HepG2 (cell line): ENCODE data around the gene IFT43. TPM values are rescaled to one million over a fixed set of nuclear protein-coding genes. Genes with fewer than 3 reads are reported as not detected.

ENCODE experiments used
- FOXO1 ChIP-seq: sonication (generic); formaldehyde crosslinking; IDR thresholded peaks from 2 replicates; pipeline ENCODE4 v1.4.0; 2020; ENCODE audit warnings: missing genetic modification reagents
- HDAC1 ChIP-seq: sonication (generic); formaldehyde crosslinking; IDR thresholded peaks from 2 replicates; pipeline ENCODE4 v1.5.1; 2020; ENCODE audit warnings: mild to moderate bottlenecking, missing genetic modification reagents
- NFYB ChIP-seq: sonication (generic); formaldehyde crosslinking; IDR thresholded peaks from 2 replicates; pipeline ENCODE4 v1.4.0; 2020; ENCODE audit warnings: missing genetic modification reagents
- PRMT3 ChIP-seq: sonication (generic); formaldehyde crosslinking; IDR thresholded peaks from 2 replicates; pipeline ENCODE4 v1.8.1; 2022; ENCODE audit warnings: low read depth, mild to moderate bottlenecking, moderate library complexity, missing genetic modification reagents, borderline replicate concordance
- STAG1 ChIP-seq: sonication (generic); formaldehyde crosslinking; IDR thresholded peaks from 2 replicates; pipeline ENCODE4 v1.4.0; 2020; ENCODE audit warnings: missing genetic modification reagents
- TCF12 ChIP-seq, 2 experiments: fragments of 450-650 bp in 1 of 2; sonication (generic) in 1 of 2; formaldehyde crosslinking in 1 of 2; IDR thresholded peaks; 2 replicates each; pipeline versions ENCODE4 v1.6.1 to v1.8.0; 2017 to 2022; ENCODE audit warnings: antibody characterized with exemption in 1 of 2, mild to moderate bottlenecking in 1 of 2, missing genetic modification reagents in 1 of 2, moderate library complexity in 1 of 2
- YEATS2 ChIP-seq: sonication (generic); formaldehyde crosslinking; IDR thresholded peaks from 2 replicates; pipeline ENCODE4 v1.4.0; 2020; ENCODE audit warnings: missing genetic modification reagents, borderline replicate concordance
- YEATS4 ChIP-seq: sonication (generic); formaldehyde crosslinking; IDR thresholded peaks from 2 replicates; pipeline ENCODE4 v1.4.0; 2020; ENCODE audit warnings: missing genetic modification reagents, borderline replicate concordance
- ZKSCAN5 ChIP-seq: sonication (generic); formaldehyde crosslinking; IDR thresholded peaks from 2 replicates; pipeline ENCODE4 v1.5.1; 2020; ENCODE audit warnings: mild to moderate bottlenecking, missing genetic modification reagents
- ZNF33B ChIP-seq: sonication (generic); formaldehyde crosslinking; IDR thresholded peaks from 2 replicates; pipeline ENCODE4 v1.5.1; 2020; ENCODE audit warnings: mild to moderate bottlenecking, missing genetic modification reagents
- ZNF629 ChIP-seq: sonication (generic); formaldehyde crosslinking; conservative IDR thresholded peaks from 2 replicates; pipeline ENCODE4 v1.5.0; 2020; ENCODE audit warnings: missing genetic modification reagents
- polyA plus RNA-seq, 8 experiments: library from polyadenylated mRNA; depleted of rRNA in 3 of 8; stranded (reverse) in 7 of 8; unstranded in 1 of 8; fragments of >200 nt; fragmentation: Illumina TruSeq in 4 of 8; extraction: Trizol in 4 of 8; gene quantifications; 2 replicates each; pipeline versions ENCODE4 v1.2.1 to v1.2.3, GENCODE V29; 2011 to 2016; ENCODE audit warnings: low read depth in 4 of 8, missing spikeins in 1 of 8, mixed read lengths in 1 of 8; ENCODE audit not compliant: insufficient read depth in 1 of 8
- total RNA-seq, 5 experiments: library from RNA; depleted of rRNA; stranded (reverse); fragments of >200 nt; fragmentation: Illumina TruSeq; extraction: Trizol; gene quantifications; 2 replicates each; pipeline ENCODE4 v1.2.3, GENCODE V29; 2016; ENCODE audit warnings: low read depth in 1 of 5
- TF ChIP-seq, protein P1 (sequence below): sonication (generic); formaldehyde crosslinking; IDR thresholded peaks from 2 replicates; pipeline ENCODE4 v1.4.0; 2020; ENCODE audit warnings: mild to moderate bottlenecking, missing genetic modification reagents
- TF ChIP-seq, protein P2 (sequence below): sonication (generic); formaldehyde crosslinking; IDR thresholded peaks from 2 replicates; pipeline ENCODE4 v1.5.1; 2020; ENCODE audit warnings: mild to moderate bottlenecking, missing genetic modification reagents, borderline replicate concordance
- TF ChIP-seq, protein P3 (sequence below): sonication (generic); formaldehyde crosslinking; IDR thresholded peaks from 2 replicates; pipeline ENCODE4 v1.4.0; 2020; ENCODE audit warnings: missing genetic modification reagents, borderline replicate concordance
- TF ChIP-seq, protein P4 (sequence below): sonication (generic); formaldehyde crosslinking; IDR thresholded peaks from 2 replicates; pipeline ENCODE4 v1.5.0; 2020; ENCODE audit warnings: mild to moderate bottlenecking, missing genetic modification reagents, borderline replicate concordance
- TF ChIP-seq, protein P5 (sequence below): sonication (generic); formaldehyde crosslinking; IDR thresholded peaks from 2 replicates; pipeline ENCODE4 v1.8.0; 2022; ENCODE audit warnings: missing genetic modification reagents, low read depth, mild to moderate bottlenecking, borderline replicate concordance

IFT43 gene
- total and polyA plus RNA-seq, 2 of the 13 experiments (the other 11 are each of a cell fraction or from before 2014, with no cell fraction given) = 0.15 to 0.55 TPM

DNA sequence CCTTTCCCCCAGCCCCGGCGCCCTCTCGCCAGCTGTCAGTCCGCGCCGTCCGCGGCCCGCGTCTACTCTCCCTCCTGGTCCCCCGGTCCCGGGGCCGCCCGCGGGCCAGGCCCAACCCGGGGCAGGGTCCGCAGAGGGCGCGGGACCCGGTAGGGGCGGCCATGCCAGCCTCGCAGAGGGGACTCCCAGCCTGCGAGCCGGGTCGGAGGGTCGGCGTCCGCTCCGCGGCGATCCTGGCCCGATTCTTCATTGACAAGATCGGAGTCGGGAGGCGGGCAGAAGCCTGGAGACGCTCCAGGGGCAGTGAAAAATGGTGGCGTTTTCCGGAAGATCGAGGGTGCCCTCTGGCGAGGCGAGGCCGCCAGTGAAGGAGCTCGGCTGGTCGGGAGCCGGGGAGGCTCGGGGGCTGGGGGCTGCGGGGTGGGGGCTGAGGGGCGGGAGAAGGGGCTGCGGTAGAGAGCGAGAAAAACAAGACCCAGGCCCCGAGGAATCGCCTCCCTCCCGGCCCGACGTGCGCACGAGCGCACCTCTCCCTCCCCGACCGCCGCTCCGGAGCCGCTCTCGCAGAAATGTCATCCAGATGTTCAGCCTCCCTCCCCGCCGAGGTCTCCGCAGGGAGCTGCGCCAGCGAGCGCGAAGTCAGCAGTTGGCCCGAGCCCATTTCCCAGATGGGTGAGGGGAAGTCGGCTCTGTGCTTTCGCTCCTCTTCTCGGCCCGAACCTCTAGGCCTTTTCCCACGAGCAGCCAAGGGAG is 3.1 kb upstream of the IFT43 start (continued):
- TF ChIP-seq, protein P1, sequence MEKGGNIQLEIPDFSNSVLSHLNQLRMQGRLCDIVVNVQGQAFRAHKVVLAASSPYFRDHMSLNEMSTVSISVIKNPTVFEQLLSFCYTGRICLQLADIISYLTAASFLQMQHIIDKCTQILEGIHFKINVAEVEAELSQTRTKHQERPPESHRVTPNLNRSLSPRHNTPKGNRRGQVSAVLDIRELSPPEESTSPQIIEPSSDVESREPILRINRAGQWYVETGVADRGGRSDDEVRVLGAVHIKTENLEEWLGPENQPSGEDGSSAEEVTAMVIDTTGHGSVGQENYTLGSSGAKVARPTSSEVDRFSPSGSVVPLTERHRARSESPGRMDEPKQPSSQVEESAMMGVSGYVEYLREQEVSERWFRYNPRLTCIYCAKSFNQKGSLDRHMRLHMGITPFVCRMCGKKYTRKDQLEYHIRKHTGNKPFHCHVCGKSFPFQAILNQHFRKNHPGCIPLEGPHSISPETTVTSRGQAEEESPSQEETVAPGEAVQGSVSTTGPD (CRISPR knock-in tag) = peak; percentile 85; the same call in 1 of the 2 replicates
- 0 out of 2 replicates have a peak, but pooled peaks have one; percentile 23 for TF ChIP-seq YEATS4
- TF ChIP-seq ZNF629 (CRISPR knock-in tag) = peak; percentile 96
- no peak for TF ChIP-seq FOXO1 (CRISPR knock-in tag)
- TF ChIP-seq TCF12 (IDR thresholded peaks at IDR 0.05) = no peak
- TF ChIP-seq TCF12 (CRISPR knock-in tag; IDR thresholded peaks at IDR 0.05) = no peak
- no peak for TF ChIP-seq ZNF33B (CRISPR knock-in tag)
- TF ChIP-seq, protein P2, sequence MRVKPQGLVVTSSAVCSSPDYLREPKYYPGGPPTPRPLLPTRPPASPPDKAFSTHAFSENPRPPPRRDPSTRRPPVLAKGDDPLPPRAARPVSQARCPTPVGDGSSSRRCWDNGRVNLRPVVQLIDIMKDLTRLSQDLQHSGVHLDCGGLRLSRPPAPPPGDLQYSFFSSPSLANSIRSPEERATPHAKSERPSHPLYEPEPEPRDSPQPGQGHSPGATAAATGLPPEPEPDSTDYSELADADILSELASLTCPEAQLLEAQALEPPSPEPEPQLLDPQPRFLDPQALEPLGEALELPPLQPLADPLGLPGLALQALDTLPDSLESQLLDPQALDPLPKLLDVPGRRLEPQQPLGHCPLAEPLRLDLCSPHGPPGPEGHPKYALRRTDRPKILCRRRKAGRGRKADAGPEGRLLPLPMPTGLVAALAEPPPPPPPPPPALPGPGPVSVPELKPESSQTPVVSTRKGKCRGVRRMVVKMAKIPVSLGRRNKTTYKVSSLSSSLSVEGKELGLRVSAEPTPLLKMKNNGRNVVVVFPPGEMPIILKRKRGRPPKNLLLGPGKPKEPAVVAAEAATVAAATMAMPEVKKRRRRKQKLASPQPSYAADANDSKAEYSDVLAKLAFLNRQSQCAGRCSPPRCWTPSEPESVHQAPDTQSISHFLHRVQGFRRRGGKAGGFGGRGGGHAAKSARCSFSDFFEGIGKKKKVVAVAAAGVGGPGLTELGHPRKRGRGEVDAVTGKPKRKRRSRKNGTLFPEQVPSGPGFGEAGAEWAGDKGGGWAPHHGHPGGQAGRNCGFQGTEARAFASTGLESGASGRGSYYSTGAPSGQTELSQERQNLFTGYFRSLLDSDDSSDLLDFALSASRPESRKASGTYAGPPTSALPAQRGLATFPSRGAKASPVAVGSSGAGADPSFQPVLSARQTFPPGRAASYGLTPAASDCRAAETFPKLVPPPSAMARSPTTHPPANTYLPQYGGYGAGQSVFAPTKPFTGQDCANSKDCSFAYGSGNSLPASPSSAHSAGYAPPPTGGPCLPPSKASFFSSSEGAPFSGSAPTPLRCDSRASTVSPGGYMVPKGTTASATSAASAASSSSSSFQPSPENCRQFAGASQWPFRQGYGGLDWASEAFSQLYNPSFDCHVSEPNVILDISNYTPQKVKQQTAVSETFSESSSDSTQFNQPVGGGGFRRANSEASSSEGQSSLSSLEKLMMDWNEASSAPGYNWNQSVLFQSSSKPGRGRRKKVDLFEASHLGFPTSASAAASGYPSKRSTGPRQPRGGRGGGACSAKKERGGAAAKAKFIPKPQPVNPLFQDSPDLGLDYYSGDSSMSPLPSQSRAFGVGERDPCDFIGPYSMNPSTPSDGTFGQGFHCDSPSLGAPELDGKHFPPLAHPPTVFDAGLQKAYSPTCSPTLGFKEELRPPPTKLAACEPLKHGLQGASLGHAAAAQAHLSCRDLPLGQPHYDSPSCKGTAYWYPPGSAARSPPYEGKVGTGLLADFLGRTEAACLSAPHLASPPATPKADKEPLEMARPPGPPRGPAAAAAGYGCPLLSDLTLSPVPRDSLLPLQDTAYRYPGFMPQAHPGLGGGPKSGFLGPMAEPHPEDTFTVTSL (CRISPR knock-in tag) = no peak
- TF ChIP-seq, protein P3, sequence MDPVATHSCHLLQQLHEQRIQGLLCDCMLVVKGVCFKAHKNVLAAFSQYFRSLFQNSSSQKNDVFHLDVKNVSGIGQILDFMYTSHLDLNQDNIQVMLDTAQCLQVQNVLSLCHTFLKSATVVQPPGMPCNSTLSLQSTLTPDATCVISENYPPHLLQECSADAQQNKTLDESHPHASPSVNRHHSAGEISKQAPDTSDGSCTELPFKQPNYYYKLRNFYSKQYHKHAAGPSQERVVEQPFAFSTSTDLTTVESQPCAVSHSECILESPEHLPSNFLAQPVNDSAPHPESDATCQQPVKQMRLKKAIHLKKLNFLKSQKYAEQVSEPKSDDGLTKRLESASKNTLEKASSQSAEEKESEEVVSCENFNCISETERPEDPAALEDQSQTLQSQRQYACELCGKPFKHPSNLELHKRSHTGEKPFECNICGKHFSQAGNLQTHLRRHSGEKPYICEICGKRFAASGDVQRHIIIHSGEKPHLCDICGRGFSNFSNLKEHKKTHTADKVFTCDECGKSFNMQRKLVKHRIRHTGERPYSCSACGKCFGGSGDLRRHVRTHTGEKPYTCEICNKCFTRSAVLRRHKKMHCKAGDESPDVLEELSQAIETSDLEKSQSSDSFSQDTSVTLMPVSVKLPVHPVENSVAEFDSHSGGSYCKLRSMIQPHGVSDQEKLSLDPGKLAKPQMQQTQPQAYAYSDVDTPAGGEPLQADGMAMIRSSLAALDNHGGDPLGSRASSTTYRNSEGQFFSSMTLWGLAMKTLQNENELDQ (CRISPR knock-in tag) = no peak
- TF ChIP-seq, protein P4, sequence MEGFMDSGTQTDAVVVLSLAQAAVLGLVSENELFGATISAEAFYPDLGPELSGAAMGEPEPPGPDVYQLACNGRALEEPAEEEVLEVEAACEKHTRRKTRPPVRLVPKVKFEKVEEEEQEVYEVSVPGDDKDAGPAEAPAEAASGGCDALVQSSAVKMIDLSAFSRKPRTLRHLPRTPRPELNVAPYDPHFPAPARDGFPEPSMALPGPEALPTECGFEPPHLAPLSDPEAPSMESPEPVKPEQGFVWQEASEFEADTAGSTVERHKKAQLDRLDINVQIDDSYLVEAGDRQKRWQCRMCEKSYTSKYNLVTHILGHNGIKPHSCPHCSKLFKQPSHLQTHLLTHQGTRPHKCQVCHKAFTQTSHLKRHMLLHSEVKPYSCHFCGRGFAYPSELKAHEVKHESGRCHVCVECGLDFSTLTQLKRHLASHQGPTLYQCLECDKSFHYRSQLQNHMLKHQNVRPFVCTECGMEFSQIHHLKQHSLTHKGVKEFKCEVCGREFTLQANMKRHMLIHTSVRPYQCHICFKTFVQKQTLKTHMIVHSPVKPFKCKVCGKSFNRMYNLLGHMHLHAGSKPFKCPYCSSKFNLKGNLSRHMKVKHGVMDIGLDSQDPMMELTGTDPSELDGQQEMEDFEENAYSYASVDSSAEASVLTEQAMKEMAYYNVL (CRISPR knock-in tag) = no peak
- 0 out of 2 replicates have a peak, but pooled peaks have one; percentile 33 for TF ChIP-seq ZKSCAN5 (CRISPR knock-in tag)
- TF ChIP-seq HDAC1 (CRISPR knock-in tag) = peak; percentile 33; the same call in 1 of the 2 replicates
- peak; percentile 71 for TF ChIP-seq STAG1 (CRISPR knock-in tag)
- TF ChIP-seq NFYB (CRISPR knock-in tag) = no peak
- no peak for TF ChIP-seq YEATS2 (CRISPR knock-in tag)
- no peak for TF ChIP-seq PRMT3 (CRISPR knock-in tag)
- TF ChIP-seq, protein P5, sequence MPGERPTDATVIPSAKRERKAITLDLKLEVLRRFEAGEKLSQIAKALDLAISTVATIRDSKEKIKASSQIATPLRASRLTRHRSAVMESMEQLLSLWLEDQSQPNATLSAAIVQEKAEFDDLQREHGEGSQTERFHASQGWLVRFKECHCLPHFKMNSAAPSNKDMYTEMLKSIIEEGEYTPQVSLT = no peak
